GM13976 (cell line): ENCODE data around the gene RDX.

Experiments
- DNase-seq: peaks from one replicate; pipeline ENCODE4 v3.0.0; 2012; ENCODE audit warnings: low spot score
- CTCF ChIP-seq: IDR thresholded peaks from 2 replicates; pipeline ENCODE4 v1.5.1; 2012; ENCODE audit warnings: borderline replicate concordance, mild to moderate bottlenecking; ENCODE audit not compliant: insufficient read depth; ENCODE audit errors: extremely low read depth, missing control alignments, control extremely low read depth
- in situ Hi-C: fragments of 300-500 bp; cut with MboI; formaldehyde crosslinking; loops from one replicate; pipeline ENCODE4 v1.12.0; 2022; ENCODE audit warnings: low sequenced_read_pairs, mixed read lengths, inconsistent platforms; ENCODE audit not compliant: unreplicated experiment

The RDX gene

GRCh38 chr11:110296226-110297075 is at the start of gene RDX:
Gene RDX, minus strand, starts transcription at chr11:110296614. Its CDS starts 16,922 bp downstream, at chr11:110279692.
- peak; percentile 95 for DNase-seq
- TF ChIP-seq CTCF, result peak; percentile 24
- in situ Hi-C loops, result no loop called here

- TF ChIP-seq CTCF, result no peak
- peak; percentile 34 for DNase-seq
- in situ Hi-C loops, result no loop called here
These were observed 49.3 kb upstream of the RDX start for GRCh38 chr11:110345743-110346142.

DNA sequence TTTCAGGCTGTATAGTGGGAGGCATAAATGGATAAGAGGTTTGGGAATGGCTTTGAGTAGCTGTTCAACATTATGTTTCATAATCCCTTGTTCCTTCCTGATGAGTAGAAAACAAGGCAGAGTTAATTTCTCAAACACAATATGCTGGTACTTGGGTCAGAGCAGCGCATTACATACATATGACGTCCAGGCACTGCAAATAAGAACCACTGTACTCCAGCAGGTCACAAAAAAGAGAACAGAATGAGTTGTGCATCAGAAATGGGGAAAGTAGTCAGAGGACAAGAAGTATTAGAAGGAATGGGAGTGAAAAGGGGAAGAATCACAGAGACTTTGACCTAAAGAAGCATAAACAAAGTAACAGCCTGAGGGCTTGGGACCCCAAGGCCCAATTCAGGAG is 44.0 kb upstream of the RDX start:
- no peak for TF ChIP-seq CTCF
- no peak for DNase-seq
- in situ Hi-C loops, result no loop called here

DNA sequence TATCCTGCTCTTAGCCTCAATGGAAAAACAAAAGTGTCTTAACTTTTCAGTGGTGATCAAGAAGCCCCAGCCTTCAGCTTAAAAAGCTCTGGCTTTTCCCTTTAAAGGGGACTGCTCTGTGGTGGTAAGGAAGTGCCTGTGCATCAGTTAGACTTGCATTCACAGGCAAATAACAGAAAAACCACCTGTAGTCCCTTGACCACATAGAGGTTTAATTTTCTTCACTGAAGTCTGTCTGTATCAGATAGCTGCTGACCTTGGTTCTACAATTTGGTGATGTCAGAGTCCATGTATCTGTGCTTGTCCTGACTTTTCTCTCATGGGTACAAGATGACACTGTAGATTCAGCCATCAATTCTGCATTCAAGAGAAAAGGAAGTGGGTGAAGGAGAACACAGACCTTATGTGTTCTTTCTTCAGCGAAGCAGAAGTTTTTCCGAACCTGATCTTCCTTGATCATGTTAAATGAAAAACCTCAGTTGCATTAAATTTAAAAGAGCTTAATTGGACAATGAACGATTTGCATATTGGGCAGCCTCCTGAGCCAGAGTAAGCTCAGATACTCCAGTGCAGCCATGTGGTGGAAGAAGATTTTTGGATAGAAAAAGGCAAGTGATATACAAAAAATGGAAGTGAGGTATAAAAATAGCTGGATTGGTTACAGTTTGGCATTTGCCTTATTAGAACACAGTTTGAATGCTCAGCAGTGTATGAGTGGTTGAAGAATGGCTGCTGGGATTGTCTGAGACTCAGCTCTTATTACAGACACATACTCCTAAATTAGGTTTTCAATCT is 43.2 kb upstream of the RDX start:
- TF ChIP-seq CTCF, result no peak
- in situ Hi-C loops, result no loop called here
- no peak for DNase-seq

GRCh38 chr11:110338684-110339083 is 42.3 kb upstream of the RDX start:
- DNase-seq, result no peak
- TF ChIP-seq CTCF, result no peak
- in situ Hi-C loops, result no loop called here

GRCh38 chr11:110337570-110338193 is 41.3 kb upstream of the RDX start:
- in situ Hi-C loops, result no loop called here
- DNase-seq, result no peak
- no peak for TF ChIP-seq CTCF
